NCI-H2107 (cell line): ENCODE results near the gene TEX13C.
"Not testable (repeated sequence)": the region's sequence is repeated elsewhere in the genome, so short reads cannot be mapped to it uniquely, and the experiment has no call there.

Experiments used
- DNase-seq: peaks from one replicate; lab custom pipeline; 2025; lab: John Stamatoyannopoulos, UW

The TEX13C gene

DNA sequence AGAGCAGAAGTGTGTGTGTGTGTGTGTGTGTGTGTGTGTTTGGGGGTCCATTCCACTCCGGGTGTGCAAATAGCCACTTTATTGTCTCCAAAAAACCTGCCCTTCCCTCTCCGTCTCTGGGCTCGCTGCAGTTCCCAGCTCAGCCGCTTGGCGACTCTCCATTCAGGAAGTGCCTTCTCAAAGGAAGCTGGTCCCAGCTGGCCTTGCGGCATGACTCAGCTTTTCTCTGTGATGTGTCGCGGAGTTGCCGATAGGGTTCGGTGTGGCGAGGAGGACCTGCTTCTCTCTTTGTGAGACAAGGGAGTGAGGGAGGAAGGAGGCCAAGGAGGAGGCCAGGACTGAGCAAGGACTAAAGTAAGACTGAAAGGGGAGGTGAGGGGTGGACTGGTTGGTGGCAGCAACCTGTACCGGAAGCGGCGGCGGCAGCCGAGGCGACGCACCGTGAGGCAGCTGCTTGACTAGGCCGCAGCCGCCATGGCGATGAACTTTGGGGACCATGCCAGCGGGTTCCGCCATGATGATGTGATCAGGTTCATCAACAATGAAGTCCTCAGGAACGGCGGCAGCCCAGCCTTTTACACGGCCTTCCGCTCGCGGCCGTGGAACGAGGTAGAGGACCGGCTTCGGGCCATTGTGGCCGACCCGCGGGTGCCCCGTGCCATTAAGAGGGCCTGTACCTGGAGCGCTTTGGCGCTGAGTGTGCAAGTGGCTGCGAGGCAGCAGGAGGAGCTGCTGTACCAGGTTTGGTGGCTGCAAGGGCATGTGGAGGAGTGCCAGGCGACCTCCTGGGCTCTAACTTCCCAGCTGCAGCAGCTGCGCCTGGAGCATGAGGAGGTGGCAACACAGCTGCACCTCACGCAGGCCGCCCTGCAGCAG, at the start of gene TEX13C:
TSS of gene TEX13C (plus strand) at position 226 of the 876 bp plus-strand sequence. CDS start at position 475, 249 bp downstream.
- DNase-seq = no peak

DNA sequence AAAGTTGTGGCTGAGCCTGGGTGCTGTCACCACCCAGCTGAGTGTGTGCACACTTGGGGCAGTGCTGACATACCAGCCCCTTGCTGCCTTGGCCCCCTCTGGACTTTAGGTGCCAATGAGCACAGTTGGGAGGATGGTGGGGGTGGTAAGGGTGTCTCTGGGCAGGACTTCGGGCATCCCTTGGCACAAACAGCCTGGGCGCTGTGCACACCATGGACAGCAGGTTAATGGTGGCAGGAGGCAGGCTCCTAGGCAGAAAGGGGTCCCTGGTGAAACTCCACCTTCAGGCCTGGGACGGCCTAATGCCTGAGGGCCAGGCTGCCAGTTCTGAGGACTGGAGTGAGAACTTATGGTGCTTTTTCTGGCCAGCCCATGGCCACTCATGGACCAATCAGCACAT, 32.4 kb upstream of the TEX13C start:
- DNase-seq = no peak

DNA sequence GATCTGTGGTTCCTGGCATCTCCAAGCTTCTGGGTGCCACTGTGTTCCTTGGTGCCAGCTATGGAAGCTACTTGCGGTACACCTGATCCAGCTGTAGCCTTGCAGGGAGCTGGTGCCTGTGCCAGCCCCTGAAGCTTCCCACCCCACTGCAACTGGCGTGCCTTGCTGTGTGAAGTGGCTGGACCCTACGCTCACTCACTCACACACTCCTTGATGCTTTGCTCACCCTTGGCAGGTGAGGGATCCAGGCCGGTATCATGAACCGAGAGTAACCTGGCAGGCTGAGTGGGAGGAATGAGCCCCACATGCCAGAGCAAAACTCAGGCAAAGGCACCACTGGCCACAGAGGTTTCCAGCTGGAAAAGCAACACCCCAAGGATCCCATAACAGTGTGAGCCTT, 31.3 kb upstream of the TEX13C start:
- DNase-seq = no peak

DNA sequence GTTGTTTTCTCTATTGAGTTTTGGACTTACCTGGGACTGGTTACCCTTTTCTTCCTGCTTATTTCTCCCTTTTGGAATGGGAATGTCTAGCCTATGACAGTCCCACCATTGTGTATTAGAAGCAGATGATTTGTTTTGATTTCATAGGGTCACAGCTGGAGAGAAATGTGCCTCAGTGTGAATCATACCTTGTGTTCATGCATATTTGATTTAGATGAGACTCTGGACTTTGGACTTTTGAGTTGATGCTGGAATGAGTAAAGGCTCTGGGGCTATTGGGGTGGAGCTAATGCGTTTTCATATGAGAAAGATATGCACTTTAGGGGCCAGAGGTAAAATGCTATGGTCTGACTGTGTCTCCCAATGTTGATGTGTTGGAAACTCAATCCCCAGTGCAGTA, 30.5 kb upstream of the TEX13C start:
- DNase-seq = no peak

DNA sequence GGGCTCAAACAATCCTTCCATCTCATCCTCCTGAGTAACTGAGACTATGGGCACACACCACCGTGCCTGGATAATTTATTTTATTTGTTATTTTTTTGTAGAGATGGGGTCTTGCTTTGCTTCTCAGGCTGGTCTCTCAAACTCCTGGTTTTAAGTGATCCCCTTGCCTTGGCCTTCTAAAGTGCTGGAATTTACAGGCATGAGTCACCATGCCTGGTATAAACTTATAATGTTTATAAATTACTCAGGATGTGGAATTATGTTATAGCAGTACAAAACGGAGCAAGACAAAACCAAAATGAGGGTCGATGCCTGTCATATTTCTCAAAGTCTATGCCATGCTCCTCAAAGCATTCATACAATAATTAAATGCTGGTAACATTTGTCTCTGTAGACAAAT, 29.8 kb upstream of the TEX13C start:
- no peak for DNase-seq

DNA sequence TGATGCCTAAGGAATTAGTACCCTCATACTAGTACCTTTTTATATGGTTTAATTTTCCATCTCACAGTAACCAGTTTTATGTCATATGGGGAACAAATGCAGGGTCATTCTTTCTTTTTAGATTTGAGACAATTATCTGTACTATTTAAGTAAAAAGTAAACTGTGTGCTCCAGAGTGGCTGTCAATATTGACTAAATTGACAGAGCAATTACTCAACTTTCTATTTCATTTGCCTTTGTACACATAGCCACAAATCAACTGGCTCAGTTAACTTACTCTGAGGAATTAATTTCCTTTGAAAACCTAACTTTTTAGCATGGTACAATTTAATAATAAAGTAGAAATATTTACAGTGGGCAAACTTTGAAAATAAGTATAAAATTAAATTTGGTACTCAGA, 28.5 kb upstream of the TEX13C start:
- no peak for DNase-seq

DNA sequence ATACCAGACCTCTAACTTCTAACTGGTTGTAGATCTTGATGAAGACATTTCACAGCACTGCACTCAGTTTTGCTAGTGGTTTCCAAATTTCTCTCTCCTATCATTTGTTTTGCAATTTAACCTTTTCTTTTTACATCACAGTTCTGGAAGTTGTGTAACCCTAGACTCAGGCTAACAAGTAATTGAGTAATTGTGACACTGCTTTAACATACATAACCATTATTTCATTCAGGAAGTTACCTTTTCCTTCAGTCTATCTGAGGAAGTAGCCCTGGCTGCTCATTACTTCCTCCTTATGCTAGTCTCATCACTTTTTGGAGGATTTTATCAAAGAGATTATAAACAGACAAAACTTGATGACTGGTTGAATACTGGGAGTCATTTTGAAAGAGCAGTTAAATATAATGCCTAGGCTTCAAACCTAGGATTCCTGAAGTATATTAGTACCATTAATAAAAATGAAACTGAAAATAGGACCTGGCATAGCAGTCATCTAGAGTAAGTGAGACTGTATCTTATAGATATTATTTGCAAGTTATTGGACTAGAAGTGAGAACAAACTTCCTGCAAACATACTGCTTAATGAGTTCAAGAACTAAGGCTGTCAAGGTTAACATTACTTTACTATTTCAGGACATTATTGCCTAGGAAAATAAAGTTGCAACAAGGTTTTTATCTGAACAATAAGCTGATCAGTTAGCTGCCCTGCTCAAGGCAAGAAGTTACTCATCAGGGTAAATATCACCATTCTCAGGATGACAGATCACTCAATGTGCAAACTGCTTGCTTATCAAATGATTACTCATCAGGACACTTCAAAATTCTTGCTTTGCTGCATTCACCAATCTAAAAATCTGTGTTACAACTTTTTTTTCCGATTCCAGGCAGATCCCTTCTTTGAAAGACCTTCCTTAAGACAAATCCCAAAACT, 25.6 kb upstream of the TEX13C start:
- no peak for DNase-seq

DNA sequence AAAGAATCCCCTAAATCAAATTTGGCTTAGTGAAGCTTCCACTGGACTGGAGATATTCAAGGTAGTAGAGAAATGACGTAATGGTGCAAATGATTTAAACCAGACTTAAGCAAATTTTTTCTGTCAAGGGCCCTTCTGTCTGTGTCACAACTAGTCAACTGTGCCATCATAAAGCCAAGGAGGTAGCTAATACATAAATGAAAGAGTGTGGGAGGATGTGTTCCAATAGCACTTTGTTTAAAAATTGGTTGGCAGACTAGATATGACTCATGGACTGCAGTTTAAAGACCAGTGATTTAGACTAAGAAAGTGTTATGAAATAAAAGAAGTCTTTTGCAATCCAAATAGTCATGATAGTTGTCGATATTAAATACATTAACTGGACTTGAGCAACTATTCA, 24.3 kb upstream of the TEX13C start:
- no peak for DNase-seq

DNA sequence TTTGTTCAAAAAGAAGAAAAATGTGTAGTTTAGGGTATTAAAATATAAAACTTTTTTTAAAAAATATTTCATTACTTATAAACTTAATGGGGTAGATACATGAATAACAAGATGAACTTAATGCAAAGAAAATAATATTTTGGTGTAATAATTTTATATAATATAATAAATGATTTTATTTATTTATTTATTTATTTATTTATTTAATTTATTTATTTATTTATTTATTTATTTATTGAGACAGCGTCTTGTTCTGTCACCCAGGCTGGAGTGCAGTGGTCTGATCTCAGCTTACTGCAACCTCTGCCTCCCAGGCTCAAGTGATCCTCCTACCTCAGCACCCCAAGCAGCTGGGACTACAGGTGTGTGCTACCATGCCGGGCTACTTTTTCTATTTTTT, 20.8 kb upstream of the TEX13C start:
- no peak for DNase-seq

DNA sequence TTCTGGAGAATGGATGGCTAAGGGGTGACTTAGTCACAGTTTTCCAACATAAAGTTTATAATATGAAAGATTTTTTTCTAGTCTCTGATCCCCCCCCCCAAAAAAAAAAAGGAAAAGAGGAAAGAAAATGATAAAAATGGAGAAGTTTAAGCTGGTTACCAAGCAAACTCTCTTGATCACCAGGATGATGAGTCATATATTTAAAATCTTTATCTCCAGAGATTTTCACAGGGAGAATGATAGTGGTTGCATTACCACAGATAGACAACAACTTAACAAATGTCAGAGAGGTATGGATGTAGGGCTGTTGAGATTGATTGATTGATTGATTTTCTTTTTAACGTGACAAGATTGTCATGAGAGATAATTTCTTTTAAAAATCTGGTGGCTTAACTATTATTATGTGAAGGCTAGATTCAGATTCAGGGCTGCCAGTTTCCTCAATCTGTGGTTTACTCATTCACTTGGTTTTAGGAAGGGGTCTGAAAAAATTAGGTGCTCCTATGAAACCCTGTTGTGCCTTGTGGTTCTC, 13.3 kb upstream of the TEX13C start:
- DNase-seq = no peak

DNA sequence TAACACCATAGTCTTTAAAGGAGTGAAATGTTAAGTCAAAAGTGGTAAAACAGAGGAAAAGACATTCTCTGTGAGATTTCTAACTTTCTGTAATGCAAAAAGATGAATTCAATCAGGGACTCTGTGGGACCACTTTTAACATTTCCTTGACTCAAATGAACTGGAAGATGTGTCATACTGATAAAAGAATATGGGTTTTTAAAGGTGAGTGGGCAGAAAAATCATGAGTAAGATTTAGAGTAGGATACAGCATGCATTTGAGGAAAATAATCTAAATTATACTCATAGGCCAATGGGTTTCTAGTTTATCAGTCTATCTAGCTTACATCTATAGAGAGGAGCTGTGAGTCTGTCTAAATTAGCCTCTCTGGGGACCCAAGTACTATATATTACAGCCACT, 11.0 kb upstream of the TEX13C start:
- no peak for DNase-seq

DNA sequence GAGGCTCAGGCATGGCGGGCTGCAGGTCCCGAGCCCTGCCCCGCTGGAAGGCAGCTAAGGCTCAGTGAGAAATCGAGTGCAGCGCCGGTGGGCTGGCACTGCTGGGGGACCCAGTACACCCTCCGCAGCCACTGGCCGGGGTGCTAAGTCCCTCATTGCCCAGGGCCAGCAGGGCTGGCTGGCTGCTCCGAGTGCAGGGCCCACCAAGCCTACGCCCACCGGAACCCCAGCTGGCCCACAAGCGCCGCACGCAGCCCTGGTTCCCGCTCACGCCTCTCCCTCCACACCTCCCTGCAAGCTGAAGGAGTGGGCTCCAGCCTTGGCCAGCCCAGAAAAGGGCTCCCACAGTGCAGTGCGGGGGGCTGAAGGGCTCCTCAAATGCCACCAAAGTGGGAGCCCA, 505 bp upstream of the TEX13C start:
- DNase-seq = not testable (repeated sequence)

DNA sequence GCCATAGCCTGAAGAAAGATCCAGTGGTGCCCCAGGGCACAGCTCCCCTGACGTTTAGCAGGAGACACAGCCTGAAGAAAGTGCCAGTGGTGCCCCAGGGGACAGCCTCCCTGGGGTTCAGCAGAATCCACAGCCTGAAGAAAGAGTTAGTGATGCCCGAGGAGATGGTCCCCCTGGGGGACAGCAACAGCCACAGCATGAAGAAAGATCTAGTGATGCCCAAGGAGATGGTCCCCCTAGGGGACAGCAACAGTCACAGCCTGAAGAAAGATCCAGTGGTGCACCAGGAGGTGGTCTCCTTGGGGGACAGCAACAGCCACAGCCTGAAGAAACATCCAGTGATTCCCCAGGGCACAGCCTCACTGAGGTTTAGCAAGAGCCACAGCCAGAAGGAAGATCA, 2.8 kb downstream of the TEX13C start:
- DNase-seq = no peak

DNA sequence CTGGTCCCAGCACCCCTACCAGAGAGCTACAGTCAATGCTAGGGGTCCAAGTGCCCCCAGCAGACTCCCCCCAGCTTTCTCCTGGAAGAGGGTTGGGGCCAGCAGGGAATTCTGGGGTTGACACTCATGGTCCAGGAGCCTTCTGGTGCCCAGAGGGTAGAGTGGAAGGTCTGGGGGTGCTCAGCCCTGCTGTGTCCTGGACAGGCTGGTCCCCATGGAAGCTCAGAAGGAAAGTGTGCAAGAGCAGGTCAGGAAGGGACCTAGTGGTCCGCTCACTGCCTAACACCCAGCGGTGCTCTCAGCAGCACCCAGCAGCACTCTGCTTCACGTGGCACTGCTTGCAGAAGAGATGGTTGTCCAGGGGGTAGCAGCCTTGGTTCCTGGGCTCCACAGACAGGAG, 6.9 kb downstream of the TEX13C start:
- DNase-seq = no peak

DNA sequence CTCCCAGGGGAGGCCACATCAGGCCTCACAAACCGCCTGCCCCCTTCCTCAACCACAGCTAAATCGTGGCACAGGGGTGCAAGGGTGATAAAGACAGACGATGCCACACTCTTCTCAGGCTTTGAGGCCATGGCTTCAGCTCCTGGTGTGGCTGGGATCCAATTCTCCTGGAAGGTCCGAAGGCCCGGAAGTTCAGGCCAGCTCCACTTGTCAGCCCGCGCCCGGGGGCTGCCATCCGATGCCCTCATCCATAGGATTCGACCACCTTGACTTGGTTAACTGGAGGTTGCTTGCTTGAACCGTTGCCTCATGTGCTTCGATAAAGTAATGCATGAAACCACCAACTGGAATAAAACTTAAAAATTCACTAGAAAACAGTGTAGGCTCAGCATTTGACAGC, 8.2 kb downstream of the TEX13C start:
- DNase-seq = no peak

DNA sequence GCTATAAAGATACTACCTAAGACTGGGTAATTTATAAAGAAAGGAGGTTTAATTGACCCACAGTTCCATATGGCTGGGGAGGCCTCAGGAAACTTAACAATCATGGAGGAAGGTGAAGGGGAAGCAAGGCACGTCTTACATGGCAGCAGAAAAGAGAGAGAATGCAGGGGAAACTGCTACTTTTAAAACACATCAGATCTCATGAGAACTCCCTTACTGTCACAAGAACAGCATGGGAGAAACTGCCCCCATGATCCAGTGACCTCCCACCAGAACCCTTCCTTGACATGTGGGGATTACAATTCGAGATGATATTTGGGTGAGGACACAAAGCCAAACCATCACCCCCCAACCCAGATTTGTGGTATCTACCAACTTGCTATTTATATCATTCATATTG, 13.9 kb downstream of the TEX13C start:
- no peak for DNase-seq

DNA sequence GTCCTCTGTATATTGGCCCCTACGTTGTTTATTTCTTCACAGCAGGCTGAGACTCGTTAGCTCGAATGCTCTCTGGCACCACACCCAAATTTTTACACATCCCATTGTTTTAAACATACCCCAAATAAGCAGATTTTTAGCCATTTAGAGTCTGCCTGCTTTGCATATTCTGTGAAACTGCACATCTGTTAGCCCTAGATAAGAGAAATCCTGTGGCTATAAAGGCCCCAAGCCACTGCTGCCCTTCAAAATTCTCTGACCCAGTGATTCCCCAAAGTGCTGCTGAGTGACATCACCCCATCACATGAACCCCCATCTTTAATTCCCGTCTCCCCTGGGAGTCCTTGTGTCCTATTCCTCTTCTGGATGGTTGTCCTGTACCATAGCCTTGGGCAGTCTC, 20.8 kb downstream of the TEX13C start:
- DNase-seq = no peak

DNA sequence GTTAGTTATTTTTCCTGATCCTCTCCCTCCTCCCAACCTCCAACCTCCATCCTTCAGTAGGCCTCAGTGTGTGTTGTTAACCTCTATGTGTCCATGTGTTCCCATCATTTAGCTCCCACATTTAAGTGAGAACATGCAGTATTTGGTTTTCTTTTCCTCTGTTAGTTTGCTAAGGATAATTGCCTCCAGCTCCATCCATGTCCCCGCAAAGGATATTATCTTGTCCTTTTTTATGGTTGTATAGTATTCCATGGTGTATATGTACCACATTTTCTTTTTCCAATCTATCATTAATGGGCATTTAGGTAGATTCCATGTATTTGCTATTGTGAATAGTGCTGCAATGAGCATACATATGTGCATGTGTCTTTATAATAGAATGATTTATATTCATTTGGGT, 54.5 kb downstream of the TEX13C start:
- no peak for DNase-seq
